Lower leg skin (tissue), 3 donors: Measurements from ENCODE around the gene HMOX2.

Experiments used
- CTCF ChIP-seq, 3 donors: fragments of 450-650 bp; IDR thresholded peaks; one replicate each; pipeline ENCODE4 v1.5.1; 2016; ENCODE audit warnings: antibody characterized with exemption in 3 of 3, mild to moderate bottlenecking in 3 of 3, moderate library complexity in 2 of 3
- POLR2A ChIP-seq, 2 donors: fragments of 450-650 bp; IDR thresholded peaks; one replicate each; pipeline ENCODE4 v1.6.1; 2016 to 2017; ENCODE audit warnings: antibody characterized with exemption in 2 of 2, mild to moderate bottlenecking in 1 of 2, moderate library complexity in 1 of 2

GRCh38 chr16:4535627-4536108 is 59.5 kb downstream of the HMOX2 start:
- no peak for TF ChIP-seq CTCF (IDR thresholded peaks at IDR 0.05)
- TF ChIP-seq POLR2A (IDR thresholded peaks at IDR 0.05), result no peak
